ENCODE data around the gene LDLRAD4. TPM values are rescaled to one million over a fixed set of nuclear protein-coding genes. Genes with fewer than 3 reads are reported as not detected.

Gene LDLRAD4
- polyA plus RNA-seq, 1 of the 3 experiments (the other 2 are of a cell fraction): 0.16 TPM

GRCh38 chr18:13589316-13589715 is 370.8 kb downstream of the LDLRAD4 start:
- CTCF ChIA-PET: interaction anchor here (0.6 to 0.8 kb wide), 2 partner anchors 32 to 314 kb away, joined by 3 read pairs; no protein-coding TSS in a partner anchor
- H3K27me3 ChIP-seq (ENCODE audit: insufficient read depth): no peaks in the 10 kb centered on the region
- H3K36me3 ChIP-seq (replicated peaks in 1 of 2; ENCODE audit: control insufficient read depth in 1 of 2, insufficient read depth in 2 of 2, low read length in 1 of 2): no peaks in the 10 kb centered on the region
- H3K9me3 ChIP-seq: no peaks in the 10 kb centered on the region
- no peak overlapping the region for H3K4me3 ChIP-seq (ENCODE audit: low read depth in 2 of 2, low read length in 1 of 2)
- H3F3A ChIP-seq (replicated peaks; ENCODE audit: insufficient read depth): no peaks in the 10 kb centered on the region
- no peak overlapping the region for H3K9ac ChIP-seq
- H3K27ac ChIP-seq (ENCODE audit: low read depth in 2 of 2, low read length in 1 of 2): no peak overlapping the region
- no peak overlapping the region for H3K4me2 ChIP-seq
- no peaks in the 10 kb centered on the region for H4K20me1 ChIP-seq (ENCODE audit: insufficient read depth)
- TF ChIP-seq NRF1 (IDR thresholded peaks at IDR 0.05; ENCODE audit: low read depth, low read length) (no peak), RXRA (IDR thresholded peaks at IDR 0.05; ENCODE audit: borderline replicate concordance, low read depth) (no peak), EZH2phosphoT487 (IDR thresholded peaks at IDR 0.05; ENCODE audit: borderline replicate concordance, low read depth) (no peak), REST (IDR thresholded peaks at IDR 0.05; ENCODE audit: low read depth, low read length) (no peak), TEAD4 (IDR thresholded peaks at IDR 0.05; ENCODE audit: borderline replicate concordance, insufficient read depth) (no peak), JUND (IDR thresholded peaks at IDR 0.05) (no peak), GABPA (IDR thresholded peaks at IDR 0.05; ENCODE audit: low read depth) (no peak), MEF2A (IDR thresholded peaks at IDR 0.05; ENCODE audit: borderline replicate concordance, low read depth) (no peak), FOXM1 (IDR thresholded peaks at IDR 0.05; ENCODE audit: low read depth) (no peak), TAF1 (IDR thresholded peaks at IDR 0.05; ENCODE audit: borderline replicate concordance, low read depth, low read length) (no peak), IRF3 (IDR thresholded peaks at IDR 0.05; ENCODE audit: low read depth, low read length) (no peak), SIN3A (IDR thresholded peaks at IDR 0.05; ENCODE audit: borderline replicate concordance, low read depth, low read length) (no peak), MXI1 (IDR thresholded peaks at IDR 0.05; ENCODE audit: low read depth, low read length) (no peak), TCF12 (IDR thresholded peaks at IDR 0.05) (no peak), ZBTB33 (IDR thresholded peaks at IDR 0.05; ENCODE audit: borderline replicate concordance, low read depth) (no peak), CHD2 (IDR thresholded peaks at IDR 0.05; ENCODE audit: low read length, partially characterized antibody) (no peak), CTCF (IDR thresholded peaks at IDR 0.05) (no peak)
- TF ChIP-seq, protein P1, sequence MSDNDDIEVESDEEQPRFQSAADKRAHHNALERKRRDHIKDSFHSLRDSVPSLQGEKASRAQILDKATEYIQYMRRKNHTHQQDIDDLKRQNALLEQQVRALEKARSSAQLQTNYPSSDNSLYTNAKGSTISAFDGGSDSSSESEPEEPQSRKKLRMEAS (IDR thresholded peaks at IDR 0.05; ENCODE audit: low read depth): no peak
- TF ChIP-seq, protein P2, sequence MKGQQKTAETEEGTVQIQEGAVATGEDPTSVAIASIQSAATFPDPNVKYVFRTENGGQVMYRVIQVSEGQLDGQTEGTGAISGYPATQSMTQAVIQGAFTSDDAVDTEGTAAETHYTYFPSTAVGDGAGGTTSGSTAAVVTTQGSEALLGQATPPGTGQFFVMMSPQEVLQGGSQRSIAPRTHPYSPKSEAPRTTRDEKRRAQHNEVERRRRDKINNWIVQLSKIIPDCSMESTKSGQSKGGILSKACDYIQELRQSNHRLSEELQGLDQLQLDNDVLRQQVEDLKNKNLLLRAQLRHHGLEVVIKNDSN (IDR thresholded peaks at IDR 0.05; ENCODE audit: borderline replicate concordance, low read depth): no peak
- WGBS (ENCODE audit: low lambda C conversion rate): 30% methylated on average over 3 of the region's 4 CpGs
- H3K9me2 ChIP-seq: no peaks in the 10 kb centered on the region
- POLR2A ChIA-PET: no interaction called here
- no peaks in the 10 kb centered on the region for H3K79me2 ChIP-seq (ENCODE audit: insufficient read depth)
- no peak for DNase-seq
- H2AFZ ChIP-seq (ENCODE audit: low read depth): no peak overlapping the region
- H3K4me1 ChIP-seq (ENCODE audit: control insufficient read depth in 1 of 2, insufficient read depth in 2 of 2, low read depth in 1 of 2, low read length in 1 of 2): peaks cover 0 to 17% of the 10 kb centered on the region in 2 experiments; a peak in 2 of 4 replicates

All from SK-N-SH (cell line).